Measurements from ENCODE around the gene CELSR1.

CELSR1 gene

DNA sequence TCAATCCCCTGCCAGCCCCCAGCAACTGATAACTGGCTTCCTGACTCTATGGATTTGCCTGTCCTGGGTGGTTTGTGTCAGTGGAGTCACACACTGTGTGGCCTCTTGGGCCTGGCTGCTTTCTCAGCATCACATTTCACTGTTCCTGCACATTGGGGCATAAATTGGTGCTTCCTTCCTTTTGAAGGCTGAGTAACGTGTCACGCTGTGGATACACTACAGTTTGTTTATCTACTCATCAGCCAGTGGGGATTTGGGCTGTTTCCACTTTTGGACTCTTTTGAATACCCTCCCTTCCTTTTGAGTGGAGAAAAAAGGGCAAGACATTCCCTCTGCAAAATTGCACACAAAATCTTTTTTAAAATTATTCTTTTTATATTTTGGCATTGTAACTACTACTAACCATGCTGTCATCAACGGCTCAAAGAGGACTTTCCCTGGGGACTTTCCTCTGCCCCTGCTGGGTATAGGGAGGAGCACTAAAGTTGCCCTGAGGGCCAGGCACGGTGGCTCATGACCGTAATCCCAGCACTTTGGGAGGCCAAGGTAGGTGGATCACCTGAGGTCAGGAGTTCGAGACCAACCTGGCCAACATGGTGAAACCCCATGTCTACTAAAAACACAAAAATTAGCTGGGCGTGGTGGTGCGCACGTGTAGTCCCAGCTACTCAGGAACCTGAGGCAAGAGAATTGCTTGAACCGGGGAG is 7.8 kb upstream of the CELSR1 start:
- TF ChIP-seq, protein P1, sequence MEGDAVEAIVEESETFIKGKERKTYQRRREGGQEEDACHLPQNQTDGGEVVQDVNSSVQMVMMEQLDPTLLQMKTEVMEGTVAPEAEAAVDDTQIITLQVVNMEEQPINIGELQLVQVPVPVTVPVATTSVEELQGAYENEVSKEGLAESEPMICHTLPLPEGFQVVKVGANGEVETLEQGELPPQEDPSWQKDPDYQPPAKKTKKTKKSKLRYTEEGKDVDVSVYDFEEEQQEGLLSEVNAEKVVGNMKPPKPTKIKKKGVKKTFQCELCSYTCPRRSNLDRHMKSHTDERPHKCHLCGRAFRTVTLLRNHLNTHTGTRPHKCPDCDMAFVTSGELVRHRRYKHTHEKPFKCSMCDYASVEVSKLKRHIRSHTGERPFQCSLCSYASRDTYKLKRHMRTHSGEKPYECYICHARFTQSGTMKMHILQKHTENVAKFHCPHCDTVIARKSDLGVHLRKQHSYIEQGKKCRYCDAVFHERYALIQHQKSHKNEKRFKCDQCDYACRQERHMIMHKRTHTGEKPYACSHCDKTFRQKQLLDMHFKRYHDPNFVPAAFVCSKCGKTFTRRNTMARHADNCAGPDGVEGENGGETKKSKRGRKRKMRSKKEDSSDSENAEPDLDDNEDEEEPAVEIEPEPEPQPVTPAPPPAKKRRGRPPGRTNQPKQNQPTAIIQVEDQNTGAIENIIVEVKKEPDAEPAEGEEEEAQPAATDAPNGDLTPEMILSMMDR (IDR thresholded peaks at IDR 0.05) = no peak
- Mint-ChIP-seq H3K27me3 (ENCODE audit: low read depth, poor library complexity) (peaks cover 27% of the 10 kb centered on the region), H3K27ac (no peak overlapping the region), H3K9me3 (no peaks in the 10 kb centered on the region), H3K36me3 (ENCODE audit: low read depth) (no peaks in the 10 kb centered on the region), H3K4me3 (no peak overlapping the region), H3K4me1 (peaks cover 48% of the 10 kb centered on the region)
- no peak for DNase-seq

DNA sequence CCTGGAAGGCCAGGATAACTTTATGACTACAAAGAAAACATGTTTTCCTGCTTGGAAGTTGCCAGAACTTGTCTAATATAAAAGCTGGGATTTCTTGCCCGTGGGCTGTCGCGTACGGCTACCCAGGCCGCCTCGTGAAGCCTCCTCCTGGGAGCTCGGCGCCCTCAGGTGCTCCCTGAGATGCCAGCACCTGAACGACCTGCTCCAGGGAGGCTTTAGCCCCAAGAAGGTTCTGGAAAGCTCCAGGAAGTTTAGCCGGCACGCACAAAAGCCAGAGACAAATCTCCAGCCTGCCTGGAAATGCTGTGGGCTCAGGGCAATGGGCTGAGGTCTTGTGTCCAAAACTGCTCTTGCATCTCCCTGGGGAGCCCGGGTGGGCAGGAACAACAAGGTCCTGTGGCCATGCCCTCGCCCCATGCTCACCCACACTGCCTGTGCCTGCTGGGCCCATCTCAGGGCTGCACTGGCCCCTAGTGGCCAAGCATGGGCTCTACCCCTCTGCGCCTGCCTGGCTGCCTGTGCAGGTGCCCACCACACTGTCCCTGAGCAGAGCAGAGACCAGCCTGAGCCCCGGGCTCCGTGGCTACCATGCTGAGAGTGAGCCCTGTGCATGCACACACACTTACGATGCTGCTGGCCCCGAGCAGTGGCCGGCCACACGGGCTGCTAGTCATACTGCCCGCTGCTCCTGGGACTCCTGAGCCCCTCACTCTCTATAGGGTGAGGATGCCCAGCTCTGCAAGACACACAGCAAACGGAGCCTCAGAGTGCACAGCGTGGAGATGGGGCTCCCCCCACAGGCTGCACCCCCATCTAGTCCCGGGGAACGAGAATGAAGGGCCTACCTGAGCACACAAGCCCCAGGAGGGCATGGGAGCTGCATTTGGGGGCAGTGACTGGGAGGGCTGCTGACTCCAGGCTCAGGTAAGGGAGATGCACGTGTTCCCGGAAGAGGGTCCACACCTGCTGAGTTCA is 4.9 kb upstream of the CELSR1 start:
- peak; percentile 82 for DNase-seq
- H3K4me3 Mint-ChIP-seq = no peak overlapping the region
- TF ChIP-seq, protein P1 (IDR thresholded peaks at IDR 0.05) = peak; percentile 96
- H3K27ac Mint-ChIP-seq = no peak overlapping the region
- peaks cover 45% of the 10 kb centered on the region for H3K27me3 Mint-ChIP-seq (ENCODE audit: low read depth, poor library complexity)
- H3K9me3 Mint-ChIP-seq = no peaks in the 10 kb centered on the region
- peaks cover 33% of the 10 kb centered on the region for H3K4me1 Mint-ChIP-seq
- no peaks in the 10 kb centered on the region for H3K36me3 Mint-ChIP-seq (ENCODE audit: low read depth)

DNA sequence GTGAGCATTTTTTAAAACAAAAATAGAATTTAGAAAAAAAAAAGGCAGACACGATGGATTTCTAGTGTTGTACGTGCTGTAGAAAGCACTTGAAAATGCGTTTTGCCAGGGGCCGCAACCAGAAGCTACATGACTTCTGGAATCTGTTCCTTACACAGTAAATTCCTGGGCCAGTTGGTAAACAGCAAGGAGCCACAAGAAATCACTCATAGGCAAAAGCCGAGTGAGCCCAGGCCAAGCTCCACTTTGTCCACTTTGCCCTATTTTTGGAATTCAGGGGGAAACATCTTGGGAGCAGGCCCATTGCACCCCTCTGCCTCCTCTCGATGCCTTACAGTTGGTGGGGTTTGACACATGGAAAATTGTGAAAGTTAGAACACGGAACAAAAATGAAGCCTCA is 4.1 kb upstream of the CELSR1 start:
- DNase-seq = no peak
- Mint-ChIP-seq H3K9me3 (no peaks in the 10 kb centered on the region), H3K27ac (no peak overlapping the region), H3K4me3 (no peak overlapping the region), H3K4me1 (peaks cover 25% of the 10 kb centered on the region), H3K27me3 (ENCODE audit: low read depth, poor library complexity) (peaks cover 44% of the 10 kb centered on the region), H3K36me3 (ENCODE audit: low read depth) (no peaks in the 10 kb centered on the region)
- TF ChIP-seq, protein P1 (IDR thresholded peaks at IDR 0.05) = no peak

DNA sequence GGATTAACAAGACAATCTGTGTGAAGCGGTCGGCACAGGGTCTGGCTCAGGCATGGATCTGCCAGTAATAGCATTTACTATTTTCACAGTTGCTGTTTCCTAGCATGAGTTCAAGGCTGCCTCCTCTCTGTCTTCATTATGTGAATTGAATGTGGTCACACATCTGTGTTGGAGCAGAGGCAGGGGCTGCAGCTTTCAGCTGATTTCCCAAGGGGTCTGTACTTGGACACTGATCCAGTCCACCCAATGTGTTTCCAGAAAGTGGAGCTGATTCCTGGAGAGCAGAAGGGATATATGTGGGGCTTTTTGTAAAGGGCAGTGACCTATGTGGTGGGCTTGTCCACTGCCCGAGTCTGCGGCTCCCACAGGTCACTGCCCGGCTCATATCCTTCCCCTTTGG is 3.5 kb upstream of the CELSR1 start:
- DNase-seq = no peak
- peaks cover 19% of the 10 kb centered on the region for H3K4me1 Mint-ChIP-seq
- TF ChIP-seq, protein P1 (IDR thresholded peaks at IDR 0.05) = no peak
- H3K27ac Mint-ChIP-seq = no peak overlapping the region
- peaks cover 45% of the 10 kb centered on the region for H3K27me3 Mint-ChIP-seq (ENCODE audit: low read depth, poor library complexity)
- H3K9me3 Mint-ChIP-seq = peaks cover 4% of the 10 kb centered on the region
- H3K36me3 Mint-ChIP-seq (ENCODE audit: low read depth) = peaks cover 3% of the 10 kb centered on the region
- no peak overlapping the region for H3K4me3 Mint-ChIP-seq

DNA sequence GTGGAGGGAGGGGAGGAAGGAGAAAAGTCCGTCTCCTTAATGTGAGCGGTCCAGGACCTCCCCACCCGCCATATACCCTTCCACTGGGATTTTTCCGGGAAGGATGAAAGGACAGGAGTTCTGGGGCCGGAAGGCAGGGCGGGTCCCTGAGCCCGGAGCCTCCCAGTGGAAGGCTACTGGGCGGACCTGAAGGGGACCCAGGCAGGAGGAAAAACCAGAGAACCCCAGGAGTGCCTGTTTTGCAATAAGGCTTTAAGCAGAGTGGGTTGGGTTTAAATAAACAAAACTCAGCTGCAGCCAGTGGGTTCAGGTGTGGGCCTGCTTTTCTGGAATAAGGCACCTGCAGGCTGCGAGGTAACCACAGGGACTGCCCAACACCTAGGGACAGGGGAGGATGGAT is 1.7 kb upstream of the CELSR1 start:
- H3K27me3 Mint-ChIP-seq (ENCODE audit: low read depth, poor library complexity) = peaks cover 52% of the 10 kb centered on the region
- H3K4me1 Mint-ChIP-seq = peaks cover 9% of the 10 kb centered on the region

More for the DNA sequence above, 1.7 kb upstream of the CELSR1 start:
- H3K9me3 Mint-ChIP-seq = peaks cover 21% of the 10 kb centered on the region
- TF ChIP-seq, protein P1 (IDR thresholded peaks at IDR 0.05) = no peak
- DNase-seq = no peak
- peaks cover 14% of the 10 kb centered on the region for H3K36me3 Mint-ChIP-seq (ENCODE audit: low read depth)
- peak overlapping the region; percentile 71 for H3K4me3 Mint-ChIP-seq
- no peak overlapping the region for H3K27ac Mint-ChIP-seq
